DOHH2 (cell line): ENCODE measurements around the gene YTHDC1.
"Not testable (repeated sequence)": the region's sequence is repeated elsewhere in the genome, so short reads cannot be mapped to it uniquely, and the experiment has no call there.

ENCODE experiments used
- H3F3A ChIP-seq: fragments of 200-600 bp; sonication (generic), shearing (Covaris generic); 2 replicates; pipeline ENCODE4 v1.6.0; 2016; ENCODE audit warnings: antibody characterized with exemption, mild to moderate bottlenecking; ENCODE audit not compliant: control insufficient read depth, insufficient read depth
- H3K27ac ChIP-seq: fragments of 200-600 bp; sonication (generic); 2 replicates; pipeline ENCODE4 v1.5.1; 2014; ENCODE audit warnings: low read depth, mild to moderate bottlenecking, low read length, moderate library complexity
- H3K27me3 ChIP-seq: fragments of 200-600 bp; sonication (generic); 2 replicates; pipeline ENCODE4 v1.6.1; 2014; ENCODE audit warnings: mild to moderate bottlenecking, low read length, mixed read lengths; ENCODE audit not compliant: control insufficient read depth
- H3K36me3 ChIP-seq: fragments of 200-600 bp; sonication (generic); 2 replicates; pipeline ENCODE4 v1.6.1; 2014; ENCODE audit warnings: mild to moderate bottlenecking, low read length, moderate library complexity, mixed read lengths; ENCODE audit not compliant: control insufficient read depth
- H3K4me1 ChIP-seq: fragments of 200-600 bp; sonication (generic); 2 replicates; pipeline ENCODE4 v1.6.1; 2014; ENCODE audit warnings: mild to moderate bottlenecking, low read length, mixed read lengths; ENCODE audit not compliant: control insufficient read depth
- H3K4me2 ChIP-seq: fragments of 200-600 bp; sonication (generic); 2 replicates; pipeline ENCODE4 v1.6.0; 2014; ENCODE audit warnings: mild to moderate bottlenecking, low read length, moderate library complexity
- H3K4me3 ChIP-seq: fragments of 200-600 bp; sonication (generic); 2 replicates; pipeline ENCODE4 v1.5.1; 2014; ENCODE audit warnings: mild to moderate bottlenecking, low read length, mixed read lengths
- H3K79me2 ChIP-seq: fragments of 200-600 bp; sonication (generic); 2 replicates; pipeline ENCODE4 v1.6.1; 2014; ENCODE audit warnings: mild to moderate bottlenecking, low read length, mixed read lengths; ENCODE audit not compliant: control insufficient read depth
- H3K9me2 ChIP-seq: fragments of 200-600 bp; sonication (generic); replicated peaks from 2 replicates; pipeline ENCODE4 v1.6.1; 2014; ENCODE audit warnings: mild to moderate bottlenecking, low read length, mixed read lengths; ENCODE audit not compliant: control insufficient read depth
- H3K9me3 ChIP-seq: fragments of 200-600 bp; sonication (generic); 2 replicates; pipeline ENCODE4 v1.6.1; 2014; ENCODE audit warnings: antibody characterized with exemption, low read length, mixed read lengths; ENCODE audit not compliant: control insufficient read depth, insufficient read depth
- H4K20me1 ChIP-seq: fragments of 200-600 bp; sonication (generic); 2 replicates; pipeline ENCODE4 v1.6.0; 2014; ENCODE audit warnings: low read depth, mild to moderate bottlenecking, antibody characterized with exemption, low read length, moderate library complexity; ENCODE audit not compliant: control insufficient read depth, insufficient read depth
- EZH2phosphoT487 ChIP-seq: fragments of 200-600 bp; sonication (generic); IDR thresholded peaks from 2 replicates; pipeline ENCODE4 v1.6.1; 2017; ENCODE audit warnings: borderline replicate concordance, mild to moderate bottlenecking, antibody characterized with exemption, low read length, moderate library complexity, mixed read lengths
- TF ChIP-seq, protein P1 (sequence below): fragments of 200-600 bp; sonication (generic); IDR thresholded peaks from one replicate; pipeline ENCODE4 v1.5.1; 2014; ENCODE audit warnings: antibody characterized with exemption, mild to moderate bottlenecking, low read depth, low read length; ENCODE audit not compliant: poor library complexity, severe bottlenecking

Gene YTHDC1

DNA sequence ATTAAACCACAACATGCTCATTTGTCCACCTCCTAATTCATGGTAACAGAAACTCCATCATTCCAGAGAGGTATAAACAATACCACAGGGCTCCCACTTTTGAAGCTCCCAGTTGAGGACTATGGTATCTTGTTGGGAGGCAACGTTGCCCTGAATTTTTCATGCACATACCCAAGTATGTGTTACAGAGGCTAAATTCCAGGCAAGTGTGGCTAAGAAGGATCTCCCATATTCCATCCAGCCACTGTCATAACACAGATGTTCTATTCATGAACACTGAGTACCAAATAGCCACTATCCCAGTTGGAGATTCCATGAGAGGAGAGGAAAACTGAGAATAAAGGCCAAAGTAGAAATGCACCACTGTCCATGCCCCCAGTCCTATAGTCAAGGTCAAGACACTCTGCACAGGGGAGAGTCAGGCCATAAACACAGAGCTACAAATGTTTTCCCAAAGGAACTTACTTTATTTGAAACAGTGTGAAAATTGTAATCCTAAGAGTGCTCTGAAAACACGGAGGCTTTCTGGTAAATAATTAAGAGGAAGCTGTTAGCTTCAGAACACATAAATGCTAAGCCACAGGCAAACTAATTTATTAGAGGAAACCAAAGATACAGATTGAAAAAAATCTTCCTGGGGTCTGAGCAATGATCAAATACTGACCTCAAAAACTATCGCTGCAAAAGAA lies 62.0 kb downstream of the YTHDC1 start:
- Histone ChIP-seq H3K4me3 (no peak overlapping the region), H3K27ac (no peak overlapping the region), H3K9me2 (no peaks in the 10 kb centered on the region), H3F3A (no peaks in the 10 kb centered on the region), H4K20me1 (no peaks in the 10 kb centered on the region), H3K36me3 (no peaks in the 10 kb centered on the region), H3K4me1 (no peaks in the 10 kb centered on the region), H3K4me2 (no peak overlapping the region), H3K27me3 (peaks cover 3% of the 10 kb centered on the region; the same call in 1 of the 2 replicates), H3K79me2 (no peaks in the 10 kb centered on the region), H3K9me3 (no peaks in the 10 kb centered on the region)
- no peak for TF ChIP-seq EZH2phosphoT487
- TF ChIP-seq, protein P1, sequence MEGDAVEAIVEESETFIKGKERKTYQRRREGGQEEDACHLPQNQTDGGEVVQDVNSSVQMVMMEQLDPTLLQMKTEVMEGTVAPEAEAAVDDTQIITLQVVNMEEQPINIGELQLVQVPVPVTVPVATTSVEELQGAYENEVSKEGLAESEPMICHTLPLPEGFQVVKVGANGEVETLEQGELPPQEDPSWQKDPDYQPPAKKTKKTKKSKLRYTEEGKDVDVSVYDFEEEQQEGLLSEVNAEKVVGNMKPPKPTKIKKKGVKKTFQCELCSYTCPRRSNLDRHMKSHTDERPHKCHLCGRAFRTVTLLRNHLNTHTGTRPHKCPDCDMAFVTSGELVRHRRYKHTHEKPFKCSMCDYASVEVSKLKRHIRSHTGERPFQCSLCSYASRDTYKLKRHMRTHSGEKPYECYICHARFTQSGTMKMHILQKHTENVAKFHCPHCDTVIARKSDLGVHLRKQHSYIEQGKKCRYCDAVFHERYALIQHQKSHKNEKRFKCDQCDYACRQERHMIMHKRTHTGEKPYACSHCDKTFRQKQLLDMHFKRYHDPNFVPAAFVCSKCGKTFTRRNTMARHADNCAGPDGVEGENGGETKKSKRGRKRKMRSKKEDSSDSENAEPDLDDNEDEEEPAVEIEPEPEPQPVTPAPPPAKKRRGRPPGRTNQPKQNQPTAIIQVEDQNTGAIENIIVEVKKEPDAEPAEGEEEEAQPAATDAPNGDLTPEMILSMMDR = no peak

DNA sequence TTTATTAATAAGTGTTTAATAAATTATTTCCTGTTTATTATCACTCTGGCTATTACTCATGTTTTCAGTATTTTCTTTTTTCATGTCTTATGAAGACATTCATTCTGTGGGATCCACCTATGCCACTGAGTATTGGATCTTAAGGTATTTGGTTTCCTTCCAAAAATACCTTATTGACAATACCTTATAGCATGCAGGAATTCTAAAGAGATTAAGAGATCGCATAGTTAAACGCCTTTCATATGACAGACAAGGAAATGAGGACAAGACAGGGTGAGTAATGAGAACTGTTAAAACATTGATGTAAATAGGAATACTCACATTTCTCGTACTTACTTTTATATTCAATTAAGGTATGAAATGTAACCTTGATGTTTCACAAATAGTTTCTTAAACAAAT lies 66.2 kb downstream of the YTHDC1 start:
- Histone ChIP-seq H3K36me3 (no peaks in the 10 kb centered on the region), H3K9me2 (no peaks in the 10 kb centered on the region), H4K20me1 (no peaks in the 10 kb centered on the region), H3K27me3 (peaks cover 3% of the 10 kb centered on the region; the same call in 1 of the 2 replicates), H3K4me2 (no peak overlapping the region), H3K79me2 (no peaks in the 10 kb centered on the region), H3F3A (no peaks in the 10 kb centered on the region), H3K4me1 (no peaks in the 10 kb centered on the region), H3K27ac (no peak overlapping the region), H3K9me3 (no peaks in the 10 kb centered on the region), H3K4me3 (no peak overlapping the region)
- TF ChIP-seq, protein P1 = no peak
- TF ChIP-seq EZH2phosphoT487 = no peak

DNA sequence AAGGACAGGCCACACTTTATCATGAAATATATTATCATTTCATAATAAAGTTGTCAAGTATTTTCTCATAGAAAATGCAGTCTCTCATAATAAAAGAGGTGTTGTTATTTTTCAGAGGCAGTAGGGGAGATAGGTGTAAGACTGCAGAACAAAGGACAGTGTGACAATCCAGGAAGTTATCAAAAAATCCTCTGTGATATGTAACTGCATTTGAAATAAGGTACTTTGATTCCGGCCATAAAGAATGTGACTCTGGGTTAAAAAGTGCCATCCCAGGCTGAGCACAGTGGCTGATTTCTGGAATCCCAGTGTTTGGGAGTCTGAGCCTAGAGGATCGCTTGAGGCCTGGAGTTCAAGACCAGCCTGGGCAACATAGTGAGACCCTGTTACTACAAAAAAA lies 66.8 kb downstream of the YTHDC1 start:
- no peaks in the 10 kb centered on the region for H3K27me3 ChIP-seq

DNA sequence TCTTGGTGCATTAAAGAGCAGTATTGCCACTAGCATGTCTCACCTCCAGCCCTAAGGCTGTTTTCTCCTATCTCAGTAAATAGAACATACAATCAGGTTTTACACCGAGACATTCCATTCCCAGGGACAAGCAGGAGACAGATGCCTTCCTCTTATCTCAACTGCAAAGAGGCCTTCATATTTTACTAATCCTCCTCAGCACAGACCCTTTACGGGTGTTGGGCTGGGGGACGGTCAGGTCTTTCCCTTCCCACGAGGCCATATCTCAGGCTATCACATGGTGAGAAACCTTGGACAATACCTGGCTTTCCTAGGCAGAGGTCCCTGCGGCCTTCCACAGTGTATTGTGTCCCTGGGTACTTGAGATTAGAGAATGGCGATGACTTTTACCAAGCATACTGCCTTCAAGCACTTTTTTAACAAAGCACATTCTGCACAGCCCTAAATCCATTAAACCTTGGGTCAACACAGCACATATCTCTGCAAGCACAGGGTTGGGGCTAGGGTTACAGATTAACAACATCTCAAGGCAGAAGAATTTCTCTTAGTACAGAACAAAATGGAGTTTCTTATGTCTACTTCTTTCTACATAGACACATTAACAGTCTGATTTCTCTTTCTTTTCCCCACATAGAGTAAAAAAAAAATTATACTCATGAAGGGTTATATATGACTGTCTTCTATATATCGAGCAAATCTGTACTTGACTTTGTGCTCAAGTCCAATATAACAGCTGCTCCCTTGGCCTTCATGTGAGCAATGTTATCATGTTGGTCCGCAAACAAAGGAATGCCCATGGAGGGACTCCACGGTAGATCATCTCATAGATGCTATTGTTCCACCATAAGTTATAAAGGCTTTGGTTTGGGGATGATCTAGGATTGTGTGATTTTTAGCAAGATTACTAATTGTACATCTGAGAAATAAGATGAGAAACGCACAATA lies 67.8 kb downstream of the YTHDC1 start:
- not testable (repeated sequence) for H4K20me1 ChIP-seq, H3K9me3 ChIP-seq, H3K36me3 ChIP-seq, H3K9me2 ChIP-seq, H3K4me2 ChIP-seq, H3K4me1 ChIP-seq, H3K79me2 ChIP-seq, H3K27me3 ChIP-seq, H3K27ac ChIP-seq, H3F3A ChIP-seq, H3K4me3 ChIP-seq

More for the DNA sequence above, 66.8 kb downstream of the YTHDC1 start:
- Histone ChIP-seq H3K4me3 (no peak overlapping the region), H3K9me3 (no peaks in the 10 kb centered on the region), H3K79me2 (no peaks in the 10 kb centered on the region), H4K20me1 (no peaks in the 10 kb centered on the region), H3K4me2 (no peak overlapping the region), H3K27ac (no peak overlapping the region), H3F3A (no peaks in the 10 kb centered on the region), H3K36me3 (no peaks in the 10 kb centered on the region), H3K4me1 (no peaks in the 10 kb centered on the region), H3K9me2 (no peaks in the 10 kb centered on the region)
- TF ChIP-seq, protein P1 = no peak
- TF ChIP-seq EZH2phosphoT487 = no peak
